Naive thymus-derived CD4-positive, alpha-beta T cell (primary cell): Measurements from ENCODE around the gene CLIC3. TPM values are rescaled to one million over a fixed set of nuclear protein-coding genes. Genes with fewer than 3 reads are reported as not detected.
A peak's percentile ranks its signal among the peaks of the same experiment; 100 is the strongest.
"Not testable (repeated sequence)": the region's sequence is repeated elsewhere in the genome, so short reads cannot be mapped to it uniquely, and the experiment has no call there.

Experiments
- ATAC-seq: fragments of 150-1000 bp; cut with Tn5 transposase; 2 replicates; pipeline ENCODE4 v1.10.0; 2021; ENCODE audit warnings: mild to moderate bottlenecking, moderate library complexity
- CTCF ChIA-PET: fragments of 350-600 bp; sonication (Branson Sonifier 250); formaldehyde crosslinking; loops from one replicate; lab custom pipeline; 2021; ENCODE audit warnings: antibody characterized with exemption; lab: Charles Lee
- POLR2A ChIA-PET: fragments of 350-600 bp; sonication (Branson Sonifier 250); formaldehyde crosslinking; loops from one replicate; lab custom pipeline; 2021; ENCODE audit warnings: antibody characterized with exemption, inconsistent platforms; lab: Charles Lee
- DNase-seq, 9 donors: peaks; one replicate each; pipeline versions ENCODE4 v3.0.0 to v3.0.0-alpha.2; 2020 to 2022; ENCODE audit warnings: mixed read lengths in 1 of 9
- H3K27ac ChIP-seq: one replicate; pipeline ENCODE4 v1.7.0; 2013; ENCODE audit warnings: mild to moderate bottlenecking, low read depth, low read length, moderate library complexity
- H3K27me3 ChIP-seq, 2 donors: one replicate each; pipeline ENCODE4 v1.7.0; 2013; ENCODE audit warnings: low read length in 2 of 2, mild to moderate bottlenecking in 2 of 2, moderate library complexity in 2 of 2; ENCODE audit not compliant: control insufficient read depth in 2 of 2, insufficient read depth in 2 of 2
- H3K36me3 ChIP-seq, 3 experiments: 1 replicate in 2 of 3; 2 replicates in 1 of 3; pipeline ENCODE4 v1.7.0; 2013; ENCODE audit warnings: low read length in 3 of 3, mild to moderate bottlenecking in 3 of 3, moderate library complexity in 1 of 3; ENCODE audit not compliant: insufficient read depth in 3 of 3, control insufficient read depth in 2 of 3
- H3K4me1 ChIP-seq, 2 donors: one replicate each; pipeline ENCODE4 v1.7.0; 2013; ENCODE audit warnings: low read length in 2 of 2, mild to moderate bottlenecking in 2 of 2, moderate library complexity in 1 of 2; ENCODE audit not compliant: control insufficient read depth in 2 of 2, insufficient read depth in 2 of 2
- H3K4me3 ChIP-seq: 2 replicates; pipeline ENCODE4 v1.7.0; 2013; ENCODE audit warnings: mild to moderate bottlenecking, low read length
- H3K9me3 ChIP-seq, 3 experiments: 1 replicate in 2 of 3; 2 replicates in 1 of 3; pipeline ENCODE4 v1.7.0; 2013; ENCODE audit warnings: low read length in 3 of 3; ENCODE audit not compliant: control insufficient read depth in 2 of 3
- H3K27ac Mint-ChIP-seq, 9 donors: one replicate each; pipeline ENCODE4 v1.8.0; 2020 to 2022; ENCODE audit warnings: mixed read lengths in 9 of 9, mild to moderate bottlenecking in 8 of 9, moderate library complexity in 5 of 9, inconsistent platforms in 2 of 9
- H3K27me3 Mint-ChIP-seq, 5 donors: one replicate each; pipeline ENCODE4 v1.8.0; 2021 to 2022; ENCODE audit warnings: mixed read lengths in 5 of 5, mild to moderate bottlenecking in 1 of 5
- H3K36me3 Mint-ChIP-seq, 5 donors: one replicate each; pipeline ENCODE4 v1.8.0; 2020 to 2022; ENCODE audit warnings: mixed read lengths in 5 of 5, mild to moderate bottlenecking in 3 of 5, inconsistent platforms in 1 of 5
- H3K4me1 Mint-ChIP-seq, 7 donors: one replicate each; pipeline ENCODE4 v1.8.0; 2020 to 2022; ENCODE audit warnings: mixed read lengths in 7 of 7, mild to moderate bottlenecking in 3 of 7, inconsistent platforms in 1 of 7
- H3K4me3 Mint-ChIP-seq, 10 donors: one replicate each; pipeline ENCODE4 v1.8.0; 2020 to 2022; ENCODE audit warnings: mild to moderate bottlenecking in 10 of 10, mixed read lengths in 10 of 10, moderate library complexity in 6 of 10, inconsistent platforms in 2 of 10
- H3K9me3 Mint-ChIP-seq, 11 donors: one replicate each; pipeline ENCODE4 v1.8.0; 2020 to 2022; ENCODE audit warnings: mixed read lengths in 11 of 11, mild to moderate bottlenecking in 4 of 11, inconsistent platforms in 1 of 11, moderate library complexity in 1 of 11
- intact Hi-C, 2 donors: fragments of 100-400 bp; cut with micrococcal nuclease; formaldehyde crosslinking; loops; one replicate each; pipeline ENCODE4 v1.15.1; 2023
- polyA plus RNA-seq, 2 donors: library from polyadenylated mRNA; unstranded; fragments of 300-500 nt; fragmentation: Illumina TruSeq; gene quantifications; one replicate each; pipeline ENCODE4 v1.2.3, GENCODE V29; 2021
- total RNA-seq, 6 experiments: library from RNA in 5 of 6; stranded (reverse) in 5 of 6; gene quantifications; 1 replicate in 5 of 6; 2 replicates in 1 of 6; pipeline ENCODE4 v1.2.3 and lab custom pipeline; 2021 to 2026

Gene CLIC3
- total and polyA plus RNA-seq, 7 experiments from 2014 or later = 0.31 to 13.0 (median 0.64) TPM; not detected in 1

GRCh38 chr9:137035937-137036336 is 39.6 kb upstream of the CLIC3 start:
- Histone ChIP-seq H3K4me1 (peaks cover 28 to 33% of the 10 kb centered on the region in 2 donors), H3K4me3 (no peak overlapping the region), H3K9me3 (no peaks in the 10 kb centered on the region), H3K36me3 (no peaks in the 10 kb centered on the region), H3K27me3 (no peaks in the 10 kb centered on the region), H3K27ac (no peak overlapping the region)
- H3K4me3 Mint-ChIP-seq = no peak overlapping the region
- peaks cover 11 to 29% (median 16%) of the 10 kb centered on the region in 7 donors for H3K4me1 Mint-ChIP-seq
- intact Hi-C loops = loop anchor here (1.0 to 2.0 kb wide), 5 partner anchors 32 to 249 kb away; partner anchors contain the start of genes AJM1 (in 1 of the 2), C8G (in 1 of the 2) and FBXW5 (in 1 of the 2)
- DNase-seq (no peak), ATAC-seq (no peak)
- no peak overlapping the region for H3K27ac Mint-ChIP-seq
- POLR2A ChIA-PET = interaction anchor here (1.0 to 1.5 kb wide), 5 partner anchors 9 to 248 kb away, joined by 3 to 7 read pairs (median 3); partner anchors contain the start of gene FBXW5
- H3K27me3 Mint-ChIP-seq = peaks cover 0 to 4% (median 0%) of the 10 kb centered on the region in 5 donors
- CTCF ChIA-PET = interaction anchor here (0.9 to 3.5 kb wide), 9 partner anchors 9 to 276 kb away, joined by 3 to 49 read pairs (median 4); partner anchors contain the start of genes RABL6 and TMEM141
- no peaks in the 10 kb centered on the region for H3K9me3 Mint-ChIP-seq
- H3K36me3 Mint-ChIP-seq = no peaks in the 10 kb centered on the region

GRCh38 chr9:137035507-137035834 is 39.1 kb upstream of the CLIC3 start:
- ATAC-seq (no peak), DNase-seq (peak in 1 of 9 donors; percentile 22)
- no peaks in the 10 kb centered on the region for H3K36me3 ChIP-seq
- peaks cover 11 to 33% (median 21%) of the 10 kb centered on the region in 7 donors for H3K4me1 Mint-ChIP-seq
- no peaks in the 10 kb centered on the region for H3K9me3 ChIP-seq
- no peak overlapping the region for H3K4me3 ChIP-seq
- ChIA-PET CTCF (interaction anchor here (0.8 to 3.5 kb wide), 17 partner anchors 9 to 275 kb away, joined by 3 to 49 read pairs (median 4); partner anchors contain the start of genes AJM1, RABL6 and TMEM141), POLR2A (interaction anchor here (0.6 to 1.5 kb wide), 12 partner anchors 9 to 248 kb away, joined by 3 to 7 read pairs (median 3); partner anchors contain the start of genes FBXW5 and MAN1B1)
- no peaks in the 10 kb centered on the region for H3K27me3 ChIP-seq
- peak overlapping the region in 5 of 10 donors; percentile 55 to 81 (median 65) for H3K4me3 Mint-ChIP-seq
- H3K27ac Mint-ChIP-seq = peak overlapping the region in 1 of 9 donors; percentile 85
- H3K36me3 Mint-ChIP-seq = no peaks in the 10 kb centered on the region
- H3K27me3 Mint-ChIP-seq = peaks cover 0 to 4% (median 0%) of the 10 kb centered on the region in 5 donors
- no peak overlapping the region for H3K27ac ChIP-seq
- no peaks in the 10 kb centered on the region for H3K9me3 Mint-ChIP-seq
- peaks cover 33 to 38% of the 10 kb centered on the region in 2 donors for H3K4me1 ChIP-seq
- intact Hi-C loops = loop anchor here (1.0 to 2.0 kb wide), 5 partner anchors 31 to 248 kb away; partner anchors contain the start of genes AJM1 (in 1 of the 2), C8G (in 1 of the 2) and FBXW5 (in 1 of the 2)

GRCh38 chr9:137034709-137035506 is 38.5 kb upstream of the CLIC3 start:
- peak overlapping the region in 4 of 9 donors; percentile 19 to 85 (median 43) for H3K27ac Mint-ChIP-seq
- ATAC-seq (peak; percentile 84), DNase-seq (peak; percentile 74 to 88 (median 82))
- H3K4me1 Mint-ChIP-seq = peaks cover 11 to 37% (median 26%) of the 10 kb centered on the region in 7 donors
- H3K9me3 ChIP-seq = no peaks in the 10 kb centered on the region
- ChIA-PET CTCF (interaction anchor here (0.7 to 3.5 kb wide), 18 partner anchors 8 to 275 kb away, joined by 3 to 49 read pairs (median 4); partner anchors contain the start of genes AJM1, RABL6 and TMEM141), POLR2A (interaction anchor here (0.6 to 1.5 kb wide), 14 partner anchors 8 to 247 kb away, joined by 3 to 7 read pairs (median 3); partner anchors contain the start of genes FBXW5, MAN1B1 and TRAF2)
- peaks cover 0 to 3% (median 0%) of the 10 kb centered on the region in 5 donors for H3K27me3 Mint-ChIP-seq
- H3K4me1 ChIP-seq = peaks cover 38 to 43% of the 10 kb centered on the region in 2 donors
- H3K36me3 ChIP-seq = no peaks in the 10 kb centered on the region
- H3K27ac ChIP-seq = no peak overlapping the region
- H3K36me3 Mint-ChIP-seq = no peaks in the 10 kb centered on the region
- H3K27me3 ChIP-seq = no peaks in the 10 kb centered on the region
- H3K4me3 ChIP-seq = peak overlapping the region; percentile 34
- no peaks in the 10 kb centered on the region for H3K9me3 Mint-ChIP-seq
- H3K4me3 Mint-ChIP-seq = peak overlapping the region; percentile 55 to 81 (median 66)
- intact Hi-C loops = loop anchor here (1.0 to 2.0 kb wide), 5 partner anchors 31 to 248 kb away; partner anchors contain the start of genes AJM1 (in 1 of the 2), C8G (in 1 of the 2) and FBXW5 (in 1 of the 2)

- Mint-ChIP-seq H3K27ac (peak overlapping the region in 4 of 9 donors; percentile 28 to 85 (median 56)), H3K9me3 (no peaks in the 10 kb centered on the region), H3K27me3 (peaks cover 0 to 8% (median 0%) of the 10 kb centered on the region in 5 donors), H3K36me3 (no peaks in the 10 kb centered on the region), H3K4me1 (peaks cover 18 to 43% (median 33%) of the 10 kb centered on the region in 7 donors), H3K4me3 (peak overlapping the region; percentile 55 to 81 (median 66))
- DNase-seq (no peak), ATAC-seq (no peak)
- Histone ChIP-seq H3K27ac (no peak overlapping the region), H3K36me3 (no peaks in the 10 kb centered on the region), H3K4me3 (no peak overlapping the region), H3K9me3 (no peaks in the 10 kb centered on the region), H3K4me1 (peaks cover 46 to 51% of the 10 kb centered on the region in 2 donors), H3K27me3 (no peaks in the 10 kb centered on the region)
- ChIA-PET POLR2A (interaction anchor here (0.8 to 1.5 kb wide), 5 partner anchors 13 to 153 kb away, joined by 3 to 4 read pairs (median 3); partner anchors contain the start of genes FBXW5 and TRAF2), CTCF (interaction anchor here (0.7 to 3.5 kb wide), 10 partner anchors 8 to 256 kb away, joined by 3 to 49 read pairs (median 4); partner anchors contain the start of genes AJM1, RABL6 and TMEM141)
- intact Hi-C loops = loop anchor here (2.0 kb wide), 2 partner anchors 85 to 89 kb away; partner anchors contain the start of genes C8G (in 1 of the 2) and FBXW5 (in 1 of the 2)
Measured at GRCh38 chr9:137034039-137034708, 37.8 kb upstream of the CLIC3 start.

- H3K36me3 Mint-ChIP-seq, H3K27me3 Mint-ChIP-seq, H3K9me3 ChIP-seq, H3K36me3 ChIP-seq, DNase-seq, H3K4me3 ChIP-seq, H3K9me3 Mint-ChIP-seq, H3K27ac ChIP-seq, POLR2A ChIA-PET, H3K27me3 ChIP-seq, intact Hi-C loops, ATAC-seq: not testable (repeated sequence)
- CTCF ChIA-PET = interaction anchor here (1.2 to 3.5 kb wide), 2 partner anchors 190 to 245 kb away, joined by 3 to 49 read pairs; partner anchors contain the start of gene TMEM141
- H3K4me1 Mint-ChIP-seq = peaks cover 18 to 48% (median 38%) of the 10 kb centered on the region in 7 donors
- H3K4me1 ChIP-seq = peaks cover 53 to 56% of the 10 kb centered on the region in 2 donors
- peak overlapping the region in 4 of 10 donors; percentile 9 to 36 (median 16) for H3K4me3 Mint-ChIP-seq
- H3K27ac Mint-ChIP-seq = peak overlapping the region in 3 of 9 donors; percentile 46 to 61 (median 54)
Measured at GRCh38 chr9:137033481-137033880, 37.1 kb upstream of the CLIC3 start.
